Tibial nerve (tissue), 3 donors: Measurements from ENCODE around the gene FGA.

ENCODE experiments used
- CTCF ChIP-seq, 5 experiments: fragments of 200-600 bp in 3 of 5; fragments of 450-650 bp in 2 of 5; sonication (generic) in 3 of 5; IDR thresholded peaks; one replicate each; pipeline ENCODE4 v1.5.1; 2016 to 2019; ENCODE audit warnings: antibody characterized with exemption in 5 of 5, mild to moderate bottlenecking in 3 of 5, moderate library complexity in 2 of 5
- POLR2A ChIP-seq, 2 donors: fragments of 450-650 bp; IDR thresholded peaks; one replicate each; pipeline ENCODE4 v1.6.1; 2017; ENCODE audit warnings: antibody characterized with exemption in 2 of 2, mild to moderate bottlenecking in 2 of 2, moderate library complexity in 2 of 2

GRCh38 chr4:154586296-154587033 lies 4.1 kb downstream of the FGA start:
- TF ChIP-seq POLR2A (IDR thresholded peaks at IDR 0.05) = no peak
- TF ChIP-seq CTCF (IDR thresholded peaks at IDR 0.05) = no peak
